Colonic mucosa (tissue), 4 donors: Measurements from ENCODE around the gene SPO11. TPM values are rescaled to one million over a fixed set of nuclear protein-coding genes. Genes with fewer than 3 reads are reported as not detected.

Experiments
- DNase-seq: peaks from one replicate; pipeline ENCODE4 v3.0.0-alpha.2; 2020
- H3K27ac ChIP-seq: fragments of 200-600 bp; one replicate; pipeline ENCODE4 v1.8.0; 2021
- H3K27me3 ChIP-seq: fragments of 200-600 bp; one replicate; pipeline ENCODE4 v1.8.0; 2021
- H3K36me3 ChIP-seq: fragments of 200-600 bp; one replicate; pipeline ENCODE4 v1.8.0; 2021
- H3K4me1 ChIP-seq: fragments of 200-600 bp; one replicate; pipeline ENCODE4 v1.8.0; 2021; ENCODE audit warnings: mild to moderate bottlenecking
- H3K4me3 ChIP-seq: fragments of 200-600 bp; one replicate; pipeline ENCODE4 v1.8.0; 2021
- H3K9ac ChIP-seq, 2 donors: one replicate each; pipeline ENCODE4 v1.7.0; 2013; ENCODE audit warnings: control low read depth in 2 of 2, low read depth in 2 of 2, low read length in 2 of 2
- H3K9me3 ChIP-seq: fragments of 200-600 bp; one replicate; pipeline ENCODE4 v1.8.0; 2021
- intact Hi-C: fragments of 100-400 bp; cut with DNase I; formaldehyde crosslinking; loops from one replicate; pipeline ENCODE4 v1.14.1; 2022
- total RNA-seq, 2 donors: library from RNA; stranded (reverse); fragmentation: NEBNext Ultra II Directional in 1 of 2; extraction: Animal tissue kit (Norgen Biotek cat#: 25700) in 1 of 2; gene quantifications; one replicate each; pipeline ENCODE4 v1.2.1, GENCODE V29; 2021
- TF ChIP-seq, protein P1 (sequence below): fragments of 200-600 bp; IDR thresholded peaks from one replicate; pipeline ENCODE4 v1.8.0; 2022; ENCODE audit warnings: antibody characterized with exemption, mild to moderate bottlenecking
- donor health status: healthy.
- donor health status: DM: no; HTN: no; CAD: no.
- donor health status: DM: no; HTN: no; CAD: no.

The SPO11 gene
- total RNA-seq, 2 donors from 2014 or later = not detected

DNA sequence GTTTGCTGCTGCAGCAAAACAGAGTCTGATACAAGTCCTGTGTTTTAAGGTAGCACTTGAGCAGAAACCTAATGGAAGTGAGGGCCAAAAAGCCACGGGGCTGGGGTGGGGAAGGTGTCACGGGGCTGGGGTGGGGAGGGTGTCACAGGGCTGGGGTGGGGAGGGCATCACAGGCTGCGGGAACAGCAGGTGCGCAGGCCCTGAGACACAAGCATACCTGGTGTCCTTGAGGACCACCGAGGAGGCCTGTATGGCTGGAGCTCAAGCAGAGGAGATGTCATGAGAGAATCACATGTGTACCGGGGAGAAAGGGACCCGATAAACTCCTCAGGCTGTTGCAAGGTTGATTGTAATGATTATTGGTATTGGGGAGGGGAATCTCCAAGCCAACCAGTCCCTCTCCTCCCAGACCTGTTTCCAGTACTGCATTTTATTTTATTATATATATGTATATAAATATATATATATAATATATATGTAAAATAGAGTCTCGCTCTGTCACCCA lies 13.6 kb upstream of the SPO11 start:
- no peak overlapping the region for H3K4me3 ChIP-seq
- H3K27me3 ChIP-seq = no peaks in the 10 kb centered on the region
- intact Hi-C loops = no loop called here
- DNase-seq = no peak
- no peaks in the 10 kb centered on the region for H3K9me3 ChIP-seq
- TF ChIP-seq, protein P1, sequence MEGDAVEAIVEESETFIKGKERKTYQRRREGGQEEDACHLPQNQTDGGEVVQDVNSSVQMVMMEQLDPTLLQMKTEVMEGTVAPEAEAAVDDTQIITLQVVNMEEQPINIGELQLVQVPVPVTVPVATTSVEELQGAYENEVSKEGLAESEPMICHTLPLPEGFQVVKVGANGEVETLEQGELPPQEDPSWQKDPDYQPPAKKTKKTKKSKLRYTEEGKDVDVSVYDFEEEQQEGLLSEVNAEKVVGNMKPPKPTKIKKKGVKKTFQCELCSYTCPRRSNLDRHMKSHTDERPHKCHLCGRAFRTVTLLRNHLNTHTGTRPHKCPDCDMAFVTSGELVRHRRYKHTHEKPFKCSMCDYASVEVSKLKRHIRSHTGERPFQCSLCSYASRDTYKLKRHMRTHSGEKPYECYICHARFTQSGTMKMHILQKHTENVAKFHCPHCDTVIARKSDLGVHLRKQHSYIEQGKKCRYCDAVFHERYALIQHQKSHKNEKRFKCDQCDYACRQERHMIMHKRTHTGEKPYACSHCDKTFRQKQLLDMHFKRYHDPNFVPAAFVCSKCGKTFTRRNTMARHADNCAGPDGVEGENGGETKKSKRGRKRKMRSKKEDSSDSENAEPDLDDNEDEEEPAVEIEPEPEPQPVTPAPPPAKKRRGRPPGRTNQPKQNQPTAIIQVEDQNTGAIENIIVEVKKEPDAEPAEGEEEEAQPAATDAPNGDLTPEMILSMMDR = no peak
- H3K4me1 ChIP-seq = no peaks in the 10 kb centered on the region
- H3K9ac ChIP-seq = no peak overlapping the region
- no peak overlapping the region for H3K27ac ChIP-seq
- H3K36me3 ChIP-seq = no peaks in the 10 kb centered on the region

DNA sequence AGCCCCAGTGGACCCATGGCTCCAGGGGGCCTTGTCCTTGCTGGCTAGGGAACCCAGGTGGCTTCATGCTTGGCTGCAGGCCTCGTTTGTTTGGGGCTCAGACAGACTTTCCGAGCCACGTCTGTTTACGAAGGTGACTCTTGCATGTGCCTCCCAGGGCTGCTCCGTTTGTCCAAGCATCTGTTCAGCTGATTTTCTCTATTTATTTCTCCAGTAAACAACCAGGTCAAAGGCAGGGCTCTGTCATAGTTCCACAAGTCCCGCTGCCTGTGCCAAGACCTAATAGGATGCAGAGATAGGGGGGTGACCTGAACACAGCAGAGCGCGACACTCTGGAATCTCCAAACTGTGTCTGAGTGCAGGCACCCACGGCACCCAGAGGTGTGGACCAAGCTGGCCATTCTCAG lies 12.8 kb upstream of the SPO11 start:
- Histone ChIP-seq H3K27me3 (no peaks in the 10 kb centered on the region), H3K4me3 (no peak overlapping the region), H3K9me3 (no peaks in the 10 kb centered on the region), H3K36me3 (no peaks in the 10 kb centered on the region), H3K4me1 (no peaks in the 10 kb centered on the region), H3K27ac (no peak overlapping the region), H3K9ac (no peak overlapping the region)
- DNase-seq = no peak
- TF ChIP-seq, protein P1 = no peak
- intact Hi-C loops = no loop called here

DNA sequence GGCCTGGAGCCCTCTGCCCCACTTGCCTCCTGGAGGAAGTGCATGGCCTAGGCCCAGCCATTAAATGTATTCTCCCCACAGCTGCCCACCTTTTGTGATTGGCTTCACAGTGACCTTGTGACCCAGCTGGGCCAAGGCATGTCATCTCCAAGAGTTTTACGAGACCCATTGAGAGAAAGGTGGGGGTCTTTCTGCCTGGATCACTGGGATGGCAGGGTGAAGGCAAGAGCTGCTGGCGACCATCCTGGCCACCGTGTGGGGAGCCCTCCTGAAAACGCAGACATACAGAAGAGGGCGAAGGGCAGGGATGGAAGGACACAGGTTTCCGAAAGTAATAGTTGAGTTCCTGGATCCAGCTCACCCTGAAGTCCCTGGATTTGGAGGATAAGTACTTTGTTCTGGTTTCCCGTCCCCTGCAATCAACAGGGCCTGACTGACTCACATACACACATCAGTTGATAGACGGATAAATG lies 12.3 kb upstream of the SPO11 start:
- Histone ChIP-seq H3K9me3 (no peaks in the 10 kb centered on the region), H3K36me3 (no peaks in the 10 kb centered on the region), H3K4me3 (no peak overlapping the region), H3K9ac (no peak overlapping the region), H3K4me1 (no peaks in the 10 kb centered on the region), H3K27ac (no peak overlapping the region), H3K27me3 (no peaks in the 10 kb centered on the region)
- intact Hi-C loops = no loop called here
- no peak for DNase-seq
- TF ChIP-seq, protein P1 = no peak

DNA sequence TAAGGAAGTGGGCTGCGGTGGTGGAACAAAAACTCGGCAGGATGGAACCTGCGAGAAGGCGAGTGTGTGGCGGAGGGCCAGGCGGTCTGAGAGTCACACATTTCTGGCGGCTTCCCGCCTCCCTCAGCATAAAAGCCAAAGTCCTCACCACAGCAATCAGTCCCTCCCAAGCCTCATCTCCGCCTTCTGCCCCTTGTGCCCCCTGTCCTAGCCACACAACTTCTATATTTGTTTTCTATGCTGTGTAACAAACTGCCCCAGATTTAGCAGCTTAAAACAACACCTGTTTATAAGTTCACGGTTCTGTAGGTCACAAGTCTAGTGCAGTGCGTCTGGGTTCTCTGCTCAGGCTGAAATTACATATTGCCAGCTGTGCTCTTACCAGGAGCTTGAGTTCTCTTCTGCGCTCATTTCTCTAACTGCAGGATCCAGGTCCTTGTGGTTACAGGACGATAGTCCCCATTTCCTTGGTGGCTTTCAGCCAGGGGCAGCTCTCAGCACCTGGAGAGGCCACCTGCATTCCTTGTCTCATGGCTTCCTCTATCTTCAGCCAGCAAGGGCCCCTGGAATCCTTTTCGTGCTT lies 11.7 kb upstream of the SPO11 start:
- Histone ChIP-seq H3K9ac (no peak overlapping the region), H3K9me3 (no peaks in the 10 kb centered on the region), H3K4me3 (no peak overlapping the region), H3K27ac (no peak overlapping the region), H3K4me1 (no peaks in the 10 kb centered on the region), H3K27me3 (no peaks in the 10 kb centered on the region), H3K36me3 (no peaks in the 10 kb centered on the region)
- no peak for DNase-seq
- TF ChIP-seq, protein P1 = no peak
- intact Hi-C loops = no loop called here

DNA sequence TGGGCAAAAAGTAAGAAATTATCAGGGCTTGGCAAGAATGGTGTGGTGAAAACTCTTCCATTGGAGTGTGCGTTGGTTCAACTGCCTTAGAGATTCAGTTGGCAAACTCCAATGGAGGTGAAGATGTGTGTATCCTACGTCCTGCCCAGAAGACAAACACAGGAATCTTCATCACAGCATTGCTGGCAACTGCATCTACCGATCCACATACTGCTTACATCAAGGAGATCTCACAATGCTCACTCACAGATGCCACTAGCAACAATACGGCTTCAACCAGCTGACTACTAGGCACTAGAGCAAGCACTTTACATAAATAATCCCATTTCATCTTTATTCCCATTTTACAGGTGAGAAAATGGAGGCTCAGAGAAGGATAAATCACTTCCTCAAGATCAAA lies 10.0 kb upstream of the SPO11 start:
- no peaks in the 10 kb centered on the region for H3K27me3 ChIP-seq
- no peaks in the 10 kb centered on the region for H3K9me3 ChIP-seq
- intact Hi-C loops = no loop called here
- H3K4me1 ChIP-seq = no peaks in the 10 kb centered on the region
- TF ChIP-seq, protein P1 = no peak
- H3K4me3 ChIP-seq = no peak overlapping the region
- no peak overlapping the region for H3K9ac ChIP-seq
- no peaks in the 10 kb centered on the region for H3K36me3 ChIP-seq
- H3K27ac ChIP-seq = no peak overlapping the region
- DNase-seq = no peak
